ENCODE data around the gene SF3B6.
"Not testable (repeated sequence)": the region's sequence is repeated elsewhere in the genome, so short reads cannot be mapped to it uniquely, and the experiment has no call there.

The SF3B6 gene

DNA sequence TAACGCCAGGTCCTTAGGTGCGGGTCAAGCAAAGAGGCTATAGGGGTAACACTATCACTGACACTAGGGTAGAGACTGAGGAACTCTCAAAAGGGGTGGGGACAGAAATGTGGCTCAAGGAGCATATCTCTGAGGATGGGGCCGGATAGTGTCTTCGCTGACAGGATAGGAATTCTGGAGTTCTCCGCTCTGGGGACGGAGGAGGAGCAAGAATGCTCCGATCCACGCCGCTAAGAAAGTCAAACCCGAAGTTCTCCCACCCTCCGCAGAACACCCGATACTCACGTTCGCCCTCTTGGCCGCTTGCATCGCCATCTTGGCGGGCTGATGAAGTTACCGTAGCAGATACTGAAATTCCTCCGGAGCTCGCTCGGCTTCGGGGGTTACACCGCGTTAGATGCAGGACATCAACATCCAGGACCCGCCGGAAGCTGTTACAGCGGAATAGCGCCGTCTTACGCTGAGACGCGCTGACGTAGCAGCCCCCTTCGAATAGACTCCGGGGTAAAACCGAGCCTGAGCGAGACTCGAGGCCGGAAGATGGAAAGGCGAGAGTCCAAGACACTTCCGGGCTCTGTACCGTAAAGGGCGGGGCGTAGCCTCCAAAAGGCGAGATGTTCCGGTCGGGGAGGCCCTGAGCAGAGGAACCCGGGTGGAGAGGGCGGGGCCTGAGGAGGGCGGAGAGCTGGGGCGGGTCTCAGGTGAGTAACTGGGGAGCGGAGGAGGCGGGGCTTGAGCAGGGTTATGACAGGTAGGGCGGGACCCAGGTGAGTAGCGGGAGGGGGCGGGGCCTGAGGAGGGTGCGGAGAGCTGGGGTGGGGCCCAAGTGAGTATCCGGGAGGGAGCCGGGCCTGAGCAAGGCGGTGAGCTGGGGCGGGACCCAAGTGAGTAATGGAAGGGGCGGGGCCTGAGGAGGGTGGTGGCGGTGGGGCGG, at the start of gene SF3B6:
Gene SF3B6 (minus strand): TSS at position 412 of the 934 bp plus-strand sequence. CDS start 97 bp downstream, at position 315.
- peak; percentile 100 for DNase-seq

GRCh38 chr2:24123922-24124580, 47.9 kb upstream of the SF3B6 start:
- no peak for DNase-seq

GRCh38 chr2:24123195-24123921, 47.2 kb upstream of the SF3B6 start, which contains the start of the genes FAM228B and PFN4:
TSS of gene FAM228B (plus strand) at chr2:24123469. CDS start at chr2:24124362, 893 bp downstream.
TSS of gene PFN4 (minus strand) at chr2:24123334. CDS start at chr2:24122535, 799 bp downstream.
- DNase-seq: peak; percentile 64

- DNase-seq: no peak
Measured at GRCh38 chr2:24122366-24123194, 46.5 kb upstream of the SF3B6 start.

DNA sequence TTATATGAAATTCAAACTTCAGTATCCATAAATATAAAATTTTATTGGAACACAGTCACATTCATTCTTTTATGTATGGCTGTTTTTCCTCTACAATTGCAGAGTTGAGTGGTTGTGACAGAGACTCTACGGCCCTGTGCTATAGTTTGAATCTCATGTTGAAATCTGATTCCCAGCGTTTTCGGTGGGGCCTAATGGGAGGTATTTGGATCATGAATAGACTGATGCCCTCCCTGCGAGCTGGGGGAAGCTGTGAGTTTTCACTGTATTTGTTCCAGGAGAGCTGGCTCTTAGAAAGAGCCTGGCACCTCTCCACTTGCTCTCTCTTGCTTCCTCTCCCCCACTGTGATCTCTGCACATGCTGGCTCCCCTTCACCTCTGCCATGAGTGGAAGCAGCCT, 45.3 kb upstream of the SF3B6 start:
- no peak for DNase-seq

DNA sequence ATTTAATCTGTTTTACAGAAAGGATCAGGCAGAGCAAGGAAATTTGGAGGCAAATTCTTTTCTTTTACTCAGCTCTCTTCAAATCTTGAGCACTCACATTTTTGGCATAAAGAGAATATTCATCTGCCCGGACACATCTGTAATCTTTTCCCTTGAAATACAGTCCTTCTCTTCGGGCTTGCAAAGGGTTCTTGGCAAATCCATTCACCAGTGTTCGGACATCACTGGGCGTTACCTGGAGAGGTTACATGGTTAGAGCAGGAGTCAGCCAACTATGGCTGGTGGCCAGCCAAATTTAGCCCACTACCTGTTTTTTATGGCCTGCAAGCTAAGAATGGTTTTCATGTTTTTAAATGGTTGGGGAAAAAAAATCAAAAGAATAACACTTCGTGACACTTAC, 44.9 kb upstream of the SF3B6 start:
- DNase-seq: no peak

GRCh38 chr2:24117902-24118301, 41.8 kb upstream of the SF3B6 start:
- no peak for DNase-seq

- DNase-seq: no peak
Measured at GRCh38 chr2:24115057-24115456, 38.9 kb upstream of the SF3B6 start.

DNA sequence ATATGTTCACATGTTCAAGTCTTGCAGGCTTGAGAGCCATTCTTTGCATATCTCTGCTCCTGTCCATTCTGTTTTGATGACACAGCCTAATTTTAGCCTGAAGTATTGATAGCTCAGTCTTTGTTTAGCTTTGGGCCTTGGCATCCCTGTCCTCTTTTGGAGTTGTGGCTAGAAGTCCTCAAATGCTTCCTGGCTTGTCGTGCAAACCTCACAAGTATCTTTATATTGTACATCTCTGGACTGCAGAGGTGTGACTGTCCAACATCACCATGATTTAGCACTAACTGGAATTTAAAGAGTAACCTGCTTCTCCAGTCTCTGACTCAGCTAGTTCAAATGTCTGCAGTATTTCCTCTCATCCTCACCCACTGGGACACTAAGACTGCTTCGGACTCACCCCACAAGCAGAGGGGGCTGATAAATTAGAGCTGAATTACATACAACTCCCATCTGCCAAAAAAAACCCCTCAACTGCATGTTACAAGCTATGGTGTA, 35.3 kb upstream of the SF3B6 start:
- no peak for DNase-seq

- no peak for DNase-seq
Measured at GRCh38 chr2:24110660-24111303, 34.7 kb upstream of the SF3B6 start.

DNA sequence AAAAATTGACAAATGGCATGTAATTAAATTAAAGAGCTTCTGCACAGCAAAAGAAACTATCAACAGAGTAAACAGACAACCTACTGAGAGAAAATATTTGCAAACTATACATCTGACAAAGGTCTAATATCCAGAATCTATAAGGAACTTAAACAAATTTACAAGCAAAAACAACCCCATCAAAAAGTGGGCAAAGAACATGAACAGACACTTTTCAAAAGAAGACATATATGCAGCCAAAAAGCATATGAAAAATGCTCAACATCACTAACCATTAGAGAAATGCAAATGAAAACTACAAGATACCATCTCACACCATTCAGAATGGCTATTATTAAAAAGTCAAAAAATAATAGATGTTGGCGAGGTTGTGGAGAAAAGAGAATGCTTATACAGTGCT, 33.3 kb upstream of the SF3B6 start:
- not testable (repeated sequence) for DNase-seq

GRCh38 chr2:24107336-24107735, 31.2 kb upstream of the SF3B6 start:
- no peak for DNase-seq

- DNase-seq: no peak
Measured at GRCh38 chr2:24106786-24107185, 30.7 kb upstream of the SF3B6 start.

- DNase-seq: no peak
Measured at GRCh38 chr2:24105816-24106215, 29.7 kb upstream of the SF3B6 start.

- no peak for DNase-seq
Measured at GRCh38 chr2:24104906-24105305, 28.8 kb upstream of the SF3B6 start.

- peak; percentile 8 for DNase-seq
Measured at GRCh38 chr2:24104110-24104650, 28.1 kb upstream of the SF3B6 start.

GRCh38 chr2:24102677-24103076, 26.6 kb upstream of the SF3B6 start:
- no peak for DNase-seq

- no peak for DNase-seq
Measured at GRCh38 chr2:24101992-24102391, 25.9 kb upstream of the SF3B6 start.

DNA sequence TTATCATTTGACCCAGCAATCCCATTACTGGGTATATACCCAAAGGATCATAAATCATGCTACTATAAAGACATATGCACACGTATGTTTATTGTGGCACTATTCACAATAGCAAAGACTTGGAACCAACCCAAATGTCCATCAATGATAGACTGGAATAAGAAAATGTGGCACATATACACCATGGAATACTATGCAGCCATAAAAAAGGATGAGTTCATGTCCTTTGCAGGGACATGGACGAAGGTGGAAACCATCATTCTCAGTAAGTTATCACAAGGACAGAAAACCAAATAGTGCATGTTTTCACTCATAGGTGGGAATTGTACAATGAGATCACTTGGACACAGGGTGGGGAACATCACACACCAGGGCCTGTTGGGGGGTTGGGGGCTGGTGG, 24.6 kb upstream of the SF3B6 start:
- DNase-seq: not testable (repeated sequence)

- DNase-seq: peak; percentile 26
Measured at GRCh38 chr2:24095171-24095677, 19.1 kb upstream of the SF3B6 start.

- DNase-seq: not testable (repeated sequence)
Measured at GRCh38 chr2:24093270-24093669, 17.1 kb upstream of the SF3B6 start.
